ENCODE results near the gene TJP3.

The TJP3 gene

DNA sequence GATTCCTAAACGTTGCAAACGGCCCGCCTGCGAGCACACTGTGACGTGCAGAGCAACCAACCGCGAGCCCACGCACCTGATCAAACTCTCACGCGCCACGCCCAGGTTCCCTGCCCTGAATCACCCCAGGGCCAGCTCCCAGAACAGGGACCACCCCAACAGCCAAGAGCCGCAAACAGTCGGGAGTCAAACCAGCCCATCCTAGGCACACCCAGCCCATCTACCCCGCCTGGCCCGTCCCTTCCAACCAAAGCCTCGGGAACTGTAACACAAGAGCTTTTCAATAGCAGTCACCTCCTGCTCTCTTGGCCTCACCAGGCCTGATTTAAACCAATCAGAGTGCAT, 16.8 kb upstream of the TJP3 start:
- DNase-seq = no peak

DNA sequence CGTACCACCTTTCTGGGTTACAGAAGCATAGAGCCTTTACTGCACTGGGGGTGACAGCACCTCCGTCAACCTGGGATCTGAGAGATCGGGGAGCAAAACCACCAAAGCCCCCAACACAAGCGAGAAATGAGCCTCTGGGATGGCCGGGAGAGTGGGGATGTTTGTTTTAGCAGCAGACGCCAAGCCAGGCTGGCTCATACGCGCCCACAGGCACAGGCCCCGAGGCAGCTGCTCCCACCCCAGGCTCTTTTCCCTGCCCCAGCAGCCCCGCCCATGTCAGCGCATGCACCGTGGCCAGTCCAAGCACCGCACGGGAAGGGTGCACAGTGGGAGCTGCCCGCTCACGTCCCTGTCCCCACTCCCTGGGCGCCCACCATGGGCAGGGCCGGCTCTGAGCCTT, 16.5 kb upstream of the TJP3 start:
- no peak for DNase-seq

DNA sequence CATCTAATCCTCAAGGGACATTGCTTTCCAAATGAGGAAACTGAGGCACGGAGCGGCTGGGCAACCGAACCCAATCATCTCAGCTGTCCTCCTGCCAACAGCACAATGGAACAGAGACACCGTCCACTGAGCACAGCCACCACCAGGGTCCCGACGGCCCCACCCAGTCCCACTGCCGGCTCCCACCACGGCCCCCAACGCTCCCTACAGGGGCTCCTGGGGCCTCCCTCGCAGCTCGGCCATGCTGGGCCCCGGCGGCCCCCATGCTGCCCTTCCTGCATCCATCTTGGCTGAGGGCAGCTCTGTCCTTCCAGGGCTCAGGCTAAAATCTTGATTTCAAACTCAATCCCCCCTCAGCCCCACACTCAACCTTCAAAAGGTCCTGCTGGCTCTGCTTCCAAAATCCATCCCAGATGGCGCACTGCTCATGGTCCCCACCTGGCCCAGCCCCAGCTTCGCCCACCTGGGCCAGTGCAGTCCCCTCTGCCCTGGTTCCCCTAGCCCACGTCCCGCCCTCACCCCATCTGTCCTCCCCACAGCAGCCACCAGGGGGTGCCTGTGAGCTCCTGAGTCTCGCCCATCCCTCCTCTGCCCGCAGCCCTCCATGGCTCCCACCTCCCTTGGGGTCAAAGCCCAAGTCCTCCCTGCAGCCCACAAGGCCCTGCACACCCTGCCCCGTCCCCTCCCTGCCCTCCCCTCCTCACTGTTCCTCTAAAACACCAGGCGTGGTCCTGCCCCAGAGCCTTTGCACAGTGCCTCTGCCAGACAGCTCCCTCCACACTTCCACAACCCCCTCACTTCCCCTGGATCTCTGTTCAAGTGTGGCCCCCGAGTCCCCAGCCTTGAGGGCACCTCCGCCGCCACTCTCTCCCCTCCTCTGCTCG, 15.8 kb upstream of the TJP3 start:
- DNase-seq = peak in 1 of 2 donors; percentile 47

DNA sequence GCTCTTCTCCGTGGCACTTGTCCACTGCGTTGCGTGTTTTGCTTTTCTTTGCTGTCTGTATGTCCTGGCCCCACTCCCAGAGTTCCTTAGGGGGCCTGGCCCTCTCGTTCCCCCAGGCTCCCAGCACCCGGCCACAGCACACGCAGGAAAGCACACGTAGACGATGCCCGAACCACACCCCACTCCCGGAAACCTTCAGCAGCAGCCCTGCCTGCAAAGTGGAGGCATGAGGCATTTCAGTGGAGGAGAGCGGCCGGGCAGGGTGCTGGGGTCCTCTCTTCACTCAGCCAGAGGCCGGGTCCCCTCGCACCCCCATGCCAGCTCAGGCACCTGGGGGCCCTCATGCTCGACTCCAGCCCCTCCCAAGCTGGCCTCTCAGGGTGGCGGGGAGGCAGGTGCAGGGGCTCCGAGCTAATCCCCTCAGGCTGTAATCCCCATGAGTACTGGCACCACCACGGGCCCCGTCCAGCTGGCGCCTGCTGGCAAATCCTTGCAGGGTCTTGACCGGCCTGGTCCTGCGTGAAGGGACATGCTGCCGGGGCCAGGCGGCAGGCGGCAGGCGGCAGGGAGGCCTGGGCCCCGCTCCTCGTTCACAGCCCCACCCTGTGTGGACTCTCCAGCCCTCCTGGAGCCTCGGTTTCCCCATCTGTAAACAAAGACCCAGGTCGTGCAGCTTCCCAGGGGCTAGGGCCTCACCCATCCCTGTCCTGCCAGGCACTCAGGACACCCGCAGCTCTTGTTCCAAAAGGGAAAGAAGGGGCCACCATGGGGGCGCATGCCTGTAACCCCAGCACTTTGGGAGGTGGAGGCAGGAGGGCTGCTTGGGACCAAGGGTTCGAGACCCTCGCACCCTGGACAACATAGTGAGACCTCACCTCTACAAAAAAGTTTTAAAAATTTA, 14.9 kb upstream of the TJP3 start:
- no peak for DNase-seq

DNA sequence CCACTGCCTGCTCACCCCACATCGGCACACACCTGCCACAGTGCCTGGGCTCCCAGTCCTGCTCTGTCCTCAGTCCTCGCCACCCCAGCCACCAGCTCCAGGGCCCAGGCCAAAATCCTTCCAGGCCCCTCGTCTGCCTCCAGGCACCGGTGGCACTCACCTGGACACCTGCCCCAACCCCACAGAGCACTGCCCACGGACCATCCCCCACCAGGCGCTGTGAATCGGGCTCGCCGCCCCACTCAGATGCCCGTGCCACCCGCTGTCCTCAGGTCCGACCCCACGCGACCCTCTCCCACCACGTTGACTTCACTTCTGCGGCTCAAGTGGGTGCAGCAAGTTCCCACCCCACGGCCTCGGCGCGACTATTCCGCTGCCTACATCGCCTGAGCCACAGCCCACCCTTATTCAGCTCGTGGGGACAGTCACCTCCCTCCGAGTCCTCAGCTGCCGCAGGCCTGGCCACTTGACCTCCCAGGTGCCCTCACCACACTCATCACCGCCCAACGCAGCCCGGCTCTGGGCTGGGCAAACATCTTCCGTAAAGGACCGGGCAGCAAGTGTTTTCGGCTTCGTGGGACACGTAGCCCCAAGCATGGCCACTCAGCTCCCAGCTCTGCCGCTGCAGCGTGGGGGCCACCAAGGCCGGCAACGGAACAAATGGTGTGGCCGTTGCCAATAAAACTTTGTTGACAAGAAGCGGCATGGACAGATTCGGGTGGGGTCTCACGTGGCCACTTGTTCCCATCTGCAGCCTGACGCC, 13.6 kb upstream of the TJP3 start:
- DNase-seq = no peak

DNA sequence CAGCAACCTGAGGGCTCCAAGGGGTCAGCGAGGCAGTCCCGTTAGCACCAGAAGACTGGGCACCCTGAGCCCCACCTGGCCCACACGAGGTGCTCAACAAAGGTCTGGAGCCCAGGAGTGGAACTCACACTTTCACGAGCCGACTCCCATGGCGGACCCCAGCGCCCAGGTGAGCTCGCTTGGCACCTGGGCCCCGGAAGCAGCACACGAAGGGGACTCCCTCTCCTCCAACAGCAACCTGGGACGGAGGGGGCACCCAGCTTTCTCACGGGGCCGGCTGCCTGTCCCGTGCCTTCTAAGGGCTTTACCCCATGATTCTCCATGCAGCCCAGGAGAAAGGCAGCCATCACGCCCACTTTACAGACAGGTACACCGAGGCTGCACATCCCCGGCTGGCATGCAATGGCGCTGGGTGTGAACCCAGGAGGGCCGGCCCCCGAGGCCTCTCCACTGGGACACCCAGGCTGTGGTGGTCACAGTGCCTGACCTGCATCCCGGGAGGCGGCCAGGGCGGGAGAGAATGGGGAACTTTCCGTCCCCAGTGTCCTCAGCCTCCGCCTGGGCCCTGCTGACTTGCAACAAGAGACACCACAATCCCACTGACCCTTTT, 13.0 kb upstream of the TJP3 start:
- no peak for DNase-seq

DNA sequence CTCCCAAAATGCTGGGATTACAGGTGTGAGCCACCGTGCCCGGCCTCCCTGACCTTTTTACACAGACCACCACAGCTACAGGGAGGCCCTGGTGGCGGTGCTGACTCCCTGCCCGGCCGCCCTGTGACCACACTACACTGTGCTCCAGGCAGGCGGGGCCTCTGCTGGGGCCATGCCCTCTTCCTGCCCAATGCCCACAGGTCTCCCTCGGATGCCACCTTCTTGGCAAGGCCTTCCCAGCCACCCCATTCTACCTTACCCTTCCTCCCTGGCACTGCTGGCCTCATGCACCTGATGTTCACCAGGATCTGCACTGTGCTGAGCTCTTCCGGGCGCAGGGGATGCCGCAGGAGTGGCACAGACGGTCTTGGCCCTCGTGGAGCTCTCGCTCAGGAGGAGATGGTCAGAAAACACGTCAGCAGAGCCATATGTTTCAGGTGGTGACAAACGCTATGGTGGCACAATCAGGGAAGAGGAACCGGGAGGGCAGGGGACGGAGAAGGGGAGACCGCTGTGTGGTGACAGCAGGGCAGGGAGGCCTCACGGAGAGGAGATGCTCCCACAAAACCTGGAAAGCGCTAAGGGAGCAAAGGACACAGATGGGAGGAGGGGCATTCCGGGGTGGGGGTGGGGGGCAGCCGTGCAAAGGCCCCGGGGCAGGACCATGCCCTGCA, 12.1 kb upstream of the TJP3 start:
- DNase-seq = no peak

DNA sequence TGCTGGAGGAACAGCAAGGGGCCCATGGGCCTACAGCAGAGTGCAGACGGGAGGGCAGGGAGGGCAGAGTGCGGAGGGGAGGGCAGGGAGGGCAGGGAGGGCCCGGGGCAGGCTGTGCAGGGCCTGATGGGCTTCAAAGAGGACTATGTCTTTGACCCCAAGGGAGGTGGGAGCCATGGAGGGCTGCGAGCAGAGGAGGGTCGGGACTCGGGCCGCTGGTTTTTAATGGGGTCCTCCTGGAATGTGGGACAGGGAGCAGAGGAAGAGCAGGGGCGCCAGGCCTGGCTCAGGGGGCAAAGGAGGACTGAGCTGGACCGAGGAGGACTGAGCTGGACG, 11.6 kb upstream of the TJP3 start:
- no peak for DNase-seq

DNA sequence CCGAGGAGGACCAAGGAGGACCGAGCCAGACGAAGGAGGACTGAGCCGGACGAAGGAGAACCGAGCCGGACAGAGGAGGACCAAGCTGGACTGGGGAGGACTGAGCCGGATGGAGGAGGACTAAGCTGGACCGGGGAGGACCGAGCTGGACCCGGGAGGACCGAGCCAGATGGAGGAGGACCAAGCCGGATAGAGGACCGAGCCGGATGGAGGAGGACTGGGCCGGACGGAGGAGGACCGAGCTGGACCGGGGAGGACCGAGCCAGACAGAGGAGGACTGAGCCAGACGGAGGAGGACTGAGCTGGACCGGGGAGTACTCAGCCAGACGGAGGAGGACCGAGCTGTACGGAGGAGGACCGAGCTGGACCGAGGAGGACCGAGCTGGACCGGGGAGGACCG, 11.1 kb upstream of the TJP3 start:
- DNase-seq = no peak

DNA sequence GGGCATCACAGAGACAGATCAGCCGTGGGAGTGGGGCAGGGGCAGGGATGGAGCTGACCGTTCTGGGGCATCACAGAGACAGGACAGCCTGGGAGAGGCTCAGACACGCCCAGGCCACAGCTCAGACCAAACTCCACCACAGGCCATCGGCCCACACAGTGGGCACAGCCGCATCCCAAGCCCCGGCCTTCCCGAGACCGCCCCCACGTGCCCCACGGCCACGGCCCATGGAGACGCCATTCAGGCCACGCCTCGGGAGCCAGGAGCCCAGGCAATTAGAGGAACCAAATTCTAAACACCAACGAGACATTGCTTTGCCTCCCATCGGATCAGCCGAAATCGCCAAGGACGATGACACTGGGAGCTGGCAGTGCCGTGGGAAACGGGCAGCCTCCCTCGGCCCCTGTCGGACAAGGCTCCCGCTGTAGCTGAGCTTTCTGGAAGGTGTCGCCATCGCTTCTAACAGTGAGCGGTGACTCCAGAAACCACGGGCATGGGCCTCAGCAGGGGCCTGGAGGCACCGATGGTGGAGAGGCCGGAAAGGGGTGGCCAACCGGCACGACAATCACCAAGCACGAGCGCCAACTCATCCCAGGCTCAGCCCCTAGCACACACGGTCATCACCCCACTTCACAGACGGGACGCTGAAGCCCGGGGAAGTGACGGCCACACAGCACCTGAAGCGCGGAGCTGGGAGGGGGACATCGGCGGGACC, 10.4 kb upstream of the TJP3 start:
- DNase-seq = no peak

DNA sequence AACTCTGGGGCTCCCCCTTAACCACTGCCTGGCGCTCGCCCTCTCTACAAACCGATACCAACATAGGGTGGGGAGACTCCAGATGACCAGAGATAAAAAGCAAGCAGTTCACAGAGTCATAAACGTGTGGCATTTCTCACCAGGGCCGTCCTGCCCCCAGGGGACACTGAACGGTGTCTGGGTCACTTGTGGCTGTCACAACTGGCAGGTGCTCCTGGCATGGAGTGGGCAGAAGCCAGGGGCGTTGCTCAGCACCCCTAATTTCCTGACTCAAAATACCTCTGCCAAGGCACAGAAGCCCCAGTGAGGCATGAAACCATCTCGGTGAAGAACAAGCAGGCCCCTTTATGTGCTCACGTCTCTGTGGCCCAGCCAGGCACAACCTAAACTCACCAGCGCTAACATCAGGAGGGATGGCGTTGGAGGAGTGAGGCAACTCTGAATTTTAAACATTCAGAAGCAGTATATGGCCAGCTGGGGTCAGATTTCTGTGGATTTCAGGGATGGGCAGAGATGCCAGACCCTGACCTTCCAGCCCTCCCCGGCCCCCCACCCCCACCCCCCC, 9.7 kb upstream of the TJP3 start:
- DNase-seq = no peak

DNA sequence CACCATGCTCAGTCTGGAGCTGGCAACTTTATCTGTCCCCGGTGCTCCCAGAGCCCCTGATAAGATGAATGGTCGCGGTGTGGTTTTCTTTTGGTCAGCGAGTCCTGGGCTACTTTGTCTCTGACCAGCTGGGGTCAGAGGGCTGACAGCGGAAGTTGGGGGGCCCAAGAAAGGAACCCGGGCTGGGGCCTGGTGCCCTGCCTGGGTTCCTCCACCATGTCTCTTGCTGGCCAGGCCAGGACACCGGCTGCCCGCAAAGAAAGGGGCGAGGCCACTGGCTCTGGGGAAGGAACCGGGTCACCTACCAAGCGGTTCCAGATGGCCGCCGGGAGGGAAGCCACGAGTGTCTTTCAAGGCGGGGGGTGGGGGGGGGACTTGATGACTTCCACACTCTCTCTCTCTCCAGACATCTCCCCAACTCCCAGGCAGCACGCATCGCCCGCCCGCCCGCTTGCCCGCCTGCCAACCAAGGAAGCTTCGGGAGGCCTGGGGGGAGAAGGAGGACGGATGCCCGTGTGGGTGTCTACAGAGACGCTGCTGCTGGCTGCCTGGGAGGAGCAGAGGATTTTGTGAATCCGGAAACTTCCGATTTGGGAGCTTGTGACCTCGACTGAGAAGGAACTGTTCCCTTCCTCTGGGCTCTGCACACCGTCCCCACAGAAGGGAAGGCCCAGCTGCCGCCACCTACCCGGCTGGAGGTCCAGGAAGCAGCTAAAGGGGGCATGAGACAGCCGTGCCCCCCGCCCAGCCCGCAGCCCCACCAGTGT, 9.0 kb upstream of the TJP3 start:
- DNase-seq = peak; percentile 82 to 90

DNA sequence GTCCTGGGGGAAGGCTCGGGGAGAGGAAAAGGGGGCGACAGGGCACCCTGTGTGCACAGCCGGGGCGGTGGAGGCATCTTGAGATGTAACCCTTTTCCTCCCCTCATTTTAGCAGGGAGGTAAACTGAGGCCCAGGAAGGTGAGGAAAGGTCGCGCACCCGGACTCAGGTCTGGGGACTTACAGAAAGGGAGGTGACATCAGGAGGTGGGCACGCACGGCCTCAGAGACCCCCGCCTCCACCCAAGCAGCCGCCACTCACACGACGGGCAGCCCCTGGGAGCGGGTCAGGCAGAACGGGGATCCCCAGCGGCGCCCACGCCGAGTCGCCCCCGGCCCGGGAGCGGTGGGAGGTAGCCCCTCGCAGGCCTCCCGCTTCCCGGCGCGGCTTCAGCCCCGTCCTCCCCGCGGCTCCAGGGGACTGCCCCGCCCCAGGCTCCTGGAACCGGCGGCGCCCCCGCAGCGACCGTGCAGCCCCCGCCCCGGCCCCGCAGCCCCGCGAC, 8.4 kb upstream of the TJP3 start:
- no peak for DNase-seq

DNA sequence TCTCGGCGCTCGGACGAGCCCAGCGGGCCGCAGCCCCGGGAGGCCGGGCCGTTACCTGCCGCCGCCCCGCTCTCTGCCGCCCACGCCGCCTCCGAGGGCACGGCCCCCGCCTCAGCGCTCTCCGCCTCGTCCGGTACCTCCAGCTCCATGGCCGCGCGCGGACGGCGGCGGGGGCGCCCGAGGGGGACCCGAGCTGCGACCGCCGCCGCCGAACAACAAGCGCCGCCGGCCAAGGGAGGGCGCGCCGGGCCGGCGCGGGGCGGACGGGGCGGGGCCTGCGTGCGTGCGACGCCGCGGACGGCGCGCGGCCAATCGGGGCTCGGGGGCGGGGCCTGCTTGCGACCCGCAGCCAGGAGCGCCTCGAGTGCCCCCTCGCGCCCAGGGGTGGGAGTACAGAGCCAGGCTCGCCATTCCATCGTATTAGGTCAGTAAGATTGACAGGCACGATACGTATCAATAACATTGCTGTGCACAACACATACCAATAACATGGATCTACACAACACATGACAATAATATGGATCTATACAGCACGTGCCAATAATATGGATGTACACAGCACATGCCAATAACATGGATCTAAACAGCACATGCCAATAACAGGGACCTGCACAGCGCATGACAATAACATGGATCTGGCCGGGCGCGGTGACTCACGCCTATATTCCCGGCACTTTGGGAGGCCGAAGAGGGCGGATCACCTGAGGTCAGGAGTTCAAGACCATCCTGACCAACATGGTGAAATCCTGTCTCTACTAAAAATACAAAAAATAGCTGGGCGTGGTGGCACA, 7.7 kb upstream of the TJP3 start, which contains the start of gene PIP5K1C:
TSS of gene PIP5K1C (minus strand) at position 227 of the 791 bp plus-strand sequence. CDS start at position 149, 78 bp downstream.
- DNase-seq = peak; percentile 79 to 96

DNA sequence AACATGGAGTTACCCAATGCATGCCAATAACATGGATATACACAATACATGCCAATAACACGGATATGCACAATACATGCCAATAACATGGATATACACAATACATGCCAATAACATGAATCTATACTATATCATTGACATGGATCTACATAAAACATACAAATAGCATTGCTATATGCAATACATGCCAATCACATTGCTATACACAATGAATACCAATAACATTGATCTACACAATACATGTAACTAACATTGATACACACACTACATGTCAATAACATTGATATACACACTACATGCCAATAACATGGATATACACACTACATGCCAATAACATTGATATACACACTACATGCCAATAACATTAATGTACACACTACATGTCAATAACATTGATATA, 7.0 kb upstream of the TJP3 start:
- DNase-seq = no peak

DNA sequence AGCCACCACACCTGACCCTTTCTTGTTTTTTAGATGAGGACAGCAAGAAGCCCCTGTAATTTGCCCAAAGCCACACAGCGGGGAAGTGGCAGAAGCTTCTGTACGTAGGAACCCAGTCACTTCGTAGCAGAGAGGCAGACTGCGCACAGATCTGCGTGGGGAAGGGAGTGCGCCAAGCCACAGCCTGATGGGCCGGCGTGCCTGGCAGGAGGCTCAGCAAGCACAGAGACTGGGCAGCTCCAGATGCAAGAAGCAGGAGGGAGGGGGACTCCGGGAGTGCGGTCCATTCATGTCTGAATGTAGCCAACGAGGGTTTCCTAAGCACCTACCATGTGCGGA, 347 bp upstream of the TJP3 start:
- no peak for DNase-seq

DNA sequence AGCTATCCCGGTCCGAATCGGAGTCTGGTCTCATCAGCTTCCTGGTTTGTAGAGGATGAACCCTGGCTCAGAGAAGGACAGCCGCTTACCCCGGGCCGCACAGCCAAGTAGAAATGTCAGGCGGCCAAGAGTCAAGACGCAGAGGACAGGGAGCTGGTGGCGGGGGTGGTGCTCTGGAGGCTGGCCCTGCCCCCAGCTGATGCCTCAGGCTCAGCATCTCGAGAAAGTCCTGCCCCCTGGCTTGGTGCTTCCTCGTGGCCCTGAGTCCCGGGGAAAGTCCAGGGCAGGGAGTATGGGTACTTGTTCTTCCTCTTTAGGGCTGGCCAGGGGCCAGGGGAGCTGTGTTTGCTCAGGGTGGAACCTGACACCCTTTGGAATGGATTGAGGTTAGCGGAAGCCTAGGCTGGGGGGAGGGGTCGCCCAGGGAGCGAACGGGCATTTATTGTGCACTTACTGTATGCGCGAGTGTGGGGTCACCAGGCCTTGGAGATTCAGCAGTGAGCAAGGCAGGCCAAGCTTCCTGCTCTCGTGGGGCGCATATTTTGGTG, 2.2 kb downstream of the TJP3 start:
- DNase-seq = peak; percentile 94 to 99

DNA sequence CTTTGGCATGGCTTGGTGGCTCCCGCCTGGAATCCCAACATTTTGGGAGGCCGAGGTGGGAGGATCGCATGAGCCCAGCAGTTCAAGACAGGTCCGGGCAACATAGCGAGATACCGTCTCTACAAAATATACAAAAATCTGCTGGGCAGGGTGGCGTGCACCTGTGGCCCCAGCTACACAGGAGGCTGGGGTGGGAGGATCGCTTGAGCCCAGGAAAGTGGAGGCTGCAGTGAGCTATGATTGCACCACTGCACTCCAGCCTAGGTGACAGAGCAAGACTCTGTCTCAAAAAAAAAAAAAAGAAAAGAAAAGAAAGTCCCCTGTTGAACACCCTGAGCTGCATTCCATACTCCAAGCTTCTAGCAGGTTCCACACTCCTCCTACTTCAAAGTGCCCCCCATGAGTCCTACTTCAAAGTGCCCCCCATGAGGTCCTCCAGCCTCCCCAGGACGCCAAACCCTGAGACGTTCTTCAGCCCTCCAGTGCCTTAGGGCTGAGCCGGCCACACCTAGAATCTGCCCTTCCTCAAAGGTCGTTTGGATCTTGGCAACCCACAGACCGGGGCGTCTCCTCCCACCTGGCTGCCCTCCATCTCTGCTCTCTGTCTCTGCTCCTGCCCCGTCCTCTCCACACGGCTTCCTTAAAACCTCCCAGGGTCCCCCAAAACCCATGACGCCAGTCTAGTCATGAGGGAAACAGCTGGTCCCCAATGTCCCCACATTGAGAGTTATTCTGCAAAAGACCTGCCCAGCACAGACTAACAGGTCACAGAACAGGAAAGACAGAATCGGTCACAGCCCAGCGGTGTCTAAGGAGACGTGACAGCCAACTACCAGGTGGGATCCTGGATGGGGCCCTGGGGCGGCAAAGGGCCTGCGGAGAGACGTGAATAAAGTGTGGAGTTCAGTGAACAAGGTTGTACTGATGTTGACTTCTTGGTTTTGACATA, 4.8 kb downstream of the TJP3 start:
- no peak for DNase-seq
